ENCODE data around the gene LPAR1.

LPAR1 gene

GRCh38 chr9:111037356-111037707, 938 bp downstream of the LPAR1 start:
- DNase-seq (ENCODE audit: low spot score), result no peak

GRCh38 chr9:111036946-111037345, 1.3 kb downstream of the LPAR1 start:
- DNase-seq (ENCODE audit: low spot score), result no peak

GRCh38 chr9:111036429-111036789, 1.9 kb downstream of the LPAR1 start:
- DNase-seq (ENCODE audit: low spot score), result no peak

- DNase-seq (ENCODE audit: low spot score), result no peak
Measured at GRCh38 chr9:111035543-111036428, 2.5 kb downstream of the LPAR1 start.

GRCh38 chr9:111034898-111035539, 3.3 kb downstream of the LPAR1 start:
- DNase-seq (ENCODE audit: low spot score), result no peak

GRCh38 chr9:111034170-111034897, 3.9 kb downstream of the LPAR1 start:
- no peak for DNase-seq (ENCODE audit: low spot score)

- DNase-seq (ENCODE audit: low spot score), result no peak
Measured at GRCh38 chr9:111030492-111030891, 7.8 kb downstream of the LPAR1 start.

- no peak for DNase-seq (ENCODE audit: low spot score)
Measured at GRCh38 chr9:111029260-111029659, 9.0 kb downstream of the LPAR1 start.

- no peak for DNase-seq (ENCODE audit: low spot score)
Measured at GRCh38 chr9:111027798-111028197, 10.5 kb downstream of the LPAR1 start.

- no peak for DNase-seq (ENCODE audit: low spot score)
Measured at GRCh38 chr9:111023128-111023527, 15.1 kb downstream of the LPAR1 start.

- DNase-seq (ENCODE audit: low spot score), result no peak
Measured at GRCh38 chr9:111020594-111020993, 17.7 kb downstream of the LPAR1 start.

GRCh38 chr9:111016426-111017045, 21.7 kb downstream of the LPAR1 start:
- no peak for DNase-seq (ENCODE audit: low spot score)

GRCh38 chr9:111016016-111016415, 22.3 kb downstream of the LPAR1 start:
- no peak for DNase-seq (ENCODE audit: low spot score)

- no peak for DNase-seq (ENCODE audit: low spot score)
Measured at GRCh38 chr9:111013707-111014106, 24.6 kb downstream of the LPAR1 start.

- no peak for DNase-seq (ENCODE audit: low spot score)
Measured at GRCh38 chr9:111013250-111013649, 25.0 kb downstream of the LPAR1 start.

- DNase-seq (ENCODE audit: low spot score), result no peak
Measured at GRCh38 chr9:111008158-111009075, 29.9 kb downstream of the LPAR1 start.

GRCh38 chr9:111005746-111006470, 32.4 kb downstream of the LPAR1 start:
- DNase-seq (ENCODE audit: low spot score), result no peak

GRCh38 chr9:111004936-111005335, 33.3 kb downstream of the LPAR1 start:
- DNase-seq (ENCODE audit: low spot score), result no peak

GRCh38 chr9:111003182-111003581, 35.1 kb downstream of the LPAR1 start:
- no peak for DNase-seq (ENCODE audit: low spot score)

- DNase-seq (ENCODE audit: low spot score), result no peak
Measured at GRCh38 chr9:111001526-111001925, 36.7 kb downstream of the LPAR1 start.

GRCh38 chr9:111000202-111000601, 38.1 kb downstream of the LPAR1 start:
- no peak for DNase-seq (ENCODE audit: low spot score)
